Measurements from ENCODE around the gene FAM181B. TPM values are rescaled to one million over a fixed set of nuclear protein-coding genes. Genes with fewer than 3 reads are reported as not detected.

The FAM181B gene
- polyA plus RNA-seq, 4 donors, result 0.22 to 5.4 (median 0.49) TPM; not detected in 1

DNA sequence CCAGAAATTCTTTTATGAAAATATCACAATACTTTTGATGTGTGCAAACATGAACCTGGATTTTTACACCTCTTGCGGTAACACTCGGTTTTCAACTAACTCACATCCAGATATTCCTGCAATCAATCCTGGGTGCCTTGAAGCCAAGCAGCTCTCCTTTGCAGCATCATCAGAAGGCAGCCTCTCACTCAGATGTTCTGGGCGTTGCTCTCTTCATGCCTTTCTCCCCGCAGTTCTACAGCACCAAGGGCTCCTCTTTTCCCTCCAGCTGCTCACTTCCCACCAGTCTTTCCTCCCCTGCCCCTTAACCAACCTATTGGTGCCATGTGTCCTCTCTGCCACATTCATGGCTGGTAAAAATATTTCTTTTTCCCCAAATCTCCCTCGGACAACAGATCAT lies 2.9 kb downstream of the FAM181B start:
- Histone ChIP-seq H3K27me3 (ENCODE audit: control insufficient read depth in 3 of 3, insufficient read depth in 3 of 3, low read length in 3 of 3) (peaks cover 6 to 49% (median 18%) of the 10 kb centered on the region in 3 donors), H3K27ac (ENCODE audit: low read depth in 1 of 3, low read length in 2 of 3) (no peak overlapping the region), H3K36me3 (ENCODE audit: control insufficient read depth in 3 of 3, insufficient read depth in 2 of 3, low read depth in 1 of 3, low read length in 3 of 3) (no peaks in the 10 kb centered on the region), H3K4me3 (ENCODE audit: low read depth in 1 of 3, low read length in 3 of 3) (no peak overlapping the region), H3K9me3 (ENCODE audit: control insufficient read depth in 2 of 2, insufficient read depth in 1 of 2, low read depth in 1 of 2, low read length in 1 of 2) (no peaks in the 10 kb centered on the region), H3K4me1 (ENCODE audit: control insufficient read depth in 3 of 3, insufficient read depth in 2 of 3, low read depth in 1 of 3, low read length in 2 of 3) (peaks cover 3 to 4% (median 3%) of the 10 kb centered on the region in 3 donors)
- 35 to 45% (median 42%) methylated on average over 5 of the region's 5 CpGs for WGBS, 3 donors
- DNase-seq (no peak), FAIRE-seq (no peak)

DNA sequence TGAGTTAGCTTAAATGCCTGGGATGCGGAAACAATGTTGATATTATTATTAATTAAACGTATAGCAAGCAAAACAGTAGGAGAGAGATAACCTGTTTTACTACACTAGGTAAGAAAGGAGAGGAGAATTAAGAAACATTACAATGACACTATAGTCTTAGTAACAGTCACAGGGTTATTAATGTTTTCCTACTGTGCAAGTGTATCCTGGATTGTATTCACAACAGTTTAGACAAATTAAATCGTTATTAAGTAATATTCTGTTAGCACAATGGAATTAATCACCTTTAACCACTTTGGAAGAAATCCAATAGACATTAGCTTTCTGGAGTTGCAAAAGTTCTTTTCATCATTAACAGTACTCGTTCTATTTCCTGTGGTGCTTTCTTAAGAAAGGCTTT lies 3.4 kb downstream of the FAM181B start:
- H3K36me3 ChIP-seq (ENCODE audit: control insufficient read depth in 3 of 3, insufficient read depth in 2 of 3, low read depth in 1 of 3, low read length in 3 of 3), result no peaks in the 10 kb centered on the region
- DNase-seq (no peak), FAIRE-seq (no peak)
- no peak overlapping the region for H3K4me3 ChIP-seq (ENCODE audit: low read depth in 1 of 3, low read length in 3 of 3)
- peaks cover 6 to 49% (median 18%) of the 10 kb centered on the region in 3 donors for H3K27me3 ChIP-seq (ENCODE audit: control insufficient read depth in 3 of 3, insufficient read depth in 3 of 3, low read length in 3 of 3)
- peaks cover 3 to 4% (median 3%) of the 10 kb centered on the region in 3 donors for H3K4me1 ChIP-seq (ENCODE audit: control insufficient read depth in 3 of 3, insufficient read depth in 2 of 3, low read depth in 1 of 3, low read length in 2 of 3)
- WGBS, 3 donors, result 56 to 67% (median 62%) methylated on average over 4 of the region's 4 CpGs
- H3K27ac ChIP-seq (ENCODE audit: low read depth in 1 of 3, low read length in 2 of 3), result no peak overlapping the region
- no peaks in the 10 kb centered on the region for H3K9me3 ChIP-seq (ENCODE audit: control insufficient read depth in 2 of 2, insufficient read depth in 1 of 2, low read depth in 1 of 2, low read length in 1 of 2)

DNA sequence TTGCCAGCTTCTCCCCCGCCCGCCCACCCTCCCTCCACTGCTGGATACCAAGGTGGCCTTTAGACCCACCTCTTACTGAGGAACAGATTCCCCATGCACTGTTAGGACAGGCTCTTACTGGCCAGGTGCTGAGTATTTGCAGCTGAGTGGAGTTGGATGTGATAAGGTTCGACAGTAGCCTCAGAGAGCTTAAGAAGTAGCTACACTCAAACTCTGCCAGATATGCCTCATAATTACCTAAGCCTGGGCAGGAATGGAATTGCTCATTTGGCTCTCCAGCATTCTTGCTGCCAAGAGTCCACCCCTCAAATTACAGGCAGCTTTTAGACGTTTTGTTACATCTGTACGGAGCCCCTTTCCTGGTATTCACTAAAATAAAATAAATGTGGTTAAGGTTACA lies 9.6 kb downstream of the FAM181B start:
- H3K4me1 ChIP-seq (ENCODE audit: control insufficient read depth in 3 of 3, insufficient read depth in 2 of 3, low read depth in 1 of 3, low read length in 2 of 3), result no peaks in the 10 kb centered on the region
- no peaks in the 10 kb centered on the region for H3K36me3 ChIP-seq (ENCODE audit: control insufficient read depth in 3 of 3, insufficient read depth in 2 of 3, low read depth in 1 of 3, low read length in 3 of 3)
- peaks cover 0 to 3% (median 0%) of the 10 kb centered on the region in 3 donors for H3K27me3 ChIP-seq (ENCODE audit: control insufficient read depth in 3 of 3, insufficient read depth in 3 of 3, low read length in 3 of 3)
- H3K27ac ChIP-seq (ENCODE audit: low read depth in 1 of 3, low read length in 2 of 3), result no peak overlapping the region
- DNase-seq (no peak), FAIRE-seq (no peak)
- H3K9me3 ChIP-seq (ENCODE audit: control insufficient read depth in 2 of 2, insufficient read depth in 1 of 2, low read depth in 1 of 2, low read length in 1 of 2), result no peaks in the 10 kb centered on the region
- whole genome bisulfite sequencing, 3 donors, result 46 to 50% (median 47%) methylated on average over 5 of the region's 5 CpGs
- H3K4me3 ChIP-seq (ENCODE audit: low read depth in 1 of 3, low read length in 3 of 3), result no peak overlapping the region

- Histone ChIP-seq H3K4me1 (ENCODE audit: control insufficient read depth in 3 of 3, insufficient read depth in 2 of 3, low read depth in 1 of 3, low read length in 2 of 3) (no peaks in the 10 kb centered on the region), H3K27ac (ENCODE audit: low read depth in 1 of 3, low read length in 2 of 3) (no peak overlapping the region), H3K4me3 (ENCODE audit: low read depth in 1 of 3, low read length in 3 of 3) (no peak overlapping the region), H3K27me3 (ENCODE audit: control insufficient read depth in 3 of 3, insufficient read depth in 3 of 3, low read length in 3 of 3) (peaks cover 0 to 3% (median 0%) of the 10 kb centered on the region in 3 donors), H3K9me3 (ENCODE audit: control insufficient read depth in 2 of 2, insufficient read depth in 1 of 2, low read depth in 1 of 2, low read length in 1 of 2) (no peaks in the 10 kb centered on the region), H3K36me3 (ENCODE audit: control insufficient read depth in 3 of 3, insufficient read depth in 2 of 3, low read depth in 1 of 3, low read length in 3 of 3) (no peaks in the 10 kb centered on the region)
- FAIRE-seq (no peak), DNase-seq (no peak)
Observed at GRCh38 chr11:82722231-82722630, 11.4 kb downstream of the FAM181B start.

GRCh38 chr11:82720267-82721065 lies 13.2 kb downstream of the FAM181B start:
- 75 to 77% (median 76%) methylated on average over 15 of the region's 15 CpGs for WGBS, 3 donors
- Histone ChIP-seq H3K4me3 (ENCODE audit: low read depth in 1 of 3, low read length in 3 of 3) (no peak overlapping the region), H3K36me3 (ENCODE audit: control insufficient read depth in 3 of 3, insufficient read depth in 2 of 3, low read depth in 1 of 3, low read length in 3 of 3) (no peaks in the 10 kb centered on the region), H3K27me3 (ENCODE audit: control insufficient read depth in 3 of 3, insufficient read depth in 3 of 3, low read length in 3 of 3) (peaks cover 0 to 3% (median 0%) of the 10 kb centered on the region in 3 donors), H3K9me3 (ENCODE audit: control insufficient read depth in 2 of 2, insufficient read depth in 1 of 2, low read depth in 1 of 2, low read length in 1 of 2) (no peaks in the 10 kb centered on the region), H3K4me1 (ENCODE audit: control insufficient read depth in 3 of 3, insufficient read depth in 2 of 3, low read depth in 1 of 3, low read length in 2 of 3) (no peaks in the 10 kb centered on the region), H3K27ac (ENCODE audit: low read depth in 1 of 3, low read length in 2 of 3) (no peak overlapping the region)
- DNase-seq (no peak), FAIRE-seq (no peak)

- FAIRE-seq (no peak), DNase-seq (no peak)
- H3K9me3 ChIP-seq (ENCODE audit: control insufficient read depth in 2 of 2, insufficient read depth in 1 of 2, low read depth in 1 of 2, low read length in 1 of 2), result no peaks in the 10 kb centered on the region
- H3K27me3 ChIP-seq (ENCODE audit: control insufficient read depth in 3 of 3, insufficient read depth in 3 of 3, low read length in 3 of 3), result peaks cover 0 to 3% (median 0%) of the 10 kb centered on the region in 3 donors
- no peak overlapping the region for H3K4me3 ChIP-seq (ENCODE audit: low read depth in 1 of 3, low read length in 3 of 3)
- no peak overlapping the region for H3K27ac ChIP-seq (ENCODE audit: low read depth in 1 of 3, low read length in 2 of 3)
- no peaks in the 10 kb centered on the region for H3K36me3 ChIP-seq (ENCODE audit: control insufficient read depth in 3 of 3, insufficient read depth in 2 of 3, low read depth in 1 of 3, low read length in 3 of 3)
- H3K4me1 ChIP-seq (ENCODE audit: control insufficient read depth in 3 of 3, insufficient read depth in 2 of 3, low read depth in 1 of 3, low read length in 2 of 3), result no peaks in the 10 kb centered on the region
- 65 to 81% (median 79%) methylated on average over 5 of the region's 5 CpGs for WGBS, 3 donors
Observed at GRCh38 chr11:82719361-82720105, 14.1 kb downstream of the FAM181B start.

GRCh38 chr11:82718821-82719220 lies 14.8 kb downstream of the FAM181B start:
- no peak overlapping the region for H3K4me3 ChIP-seq (ENCODE audit: low read depth in 1 of 3, low read length in 3 of 3)
- 42 to 64% (median 43%) methylated on average over 3 of the region's 3 CpGs for WGBS, 3 donors
- H3K9me3 ChIP-seq (ENCODE audit: control insufficient read depth in 2 of 2, insufficient read depth in 1 of 2, low read depth in 1 of 2, low read length in 1 of 2), result no peaks in the 10 kb centered on the region
- no peak for DNase-seq
- H3K27ac ChIP-seq (ENCODE audit: low read depth in 1 of 3, low read length in 2 of 3), result no peak overlapping the region
- H3K27me3 ChIP-seq (ENCODE audit: control insufficient read depth in 3 of 3, insufficient read depth in 3 of 3, low read length in 3 of 3), result peaks cover 0 to 6% (median 0%) of the 10 kb centered on the region in 3 donors
- no peak for FAIRE-seq
- no peaks in the 10 kb centered on the region for H3K4me1 ChIP-seq (ENCODE audit: control insufficient read depth in 3 of 3, insufficient read depth in 2 of 3, low read depth in 1 of 3, low read length in 2 of 3)
- no peaks in the 10 kb centered on the region for H3K36me3 ChIP-seq (ENCODE audit: control insufficient read depth in 3 of 3, insufficient read depth in 2 of 3, low read depth in 1 of 3, low read length in 3 of 3)

DNA sequence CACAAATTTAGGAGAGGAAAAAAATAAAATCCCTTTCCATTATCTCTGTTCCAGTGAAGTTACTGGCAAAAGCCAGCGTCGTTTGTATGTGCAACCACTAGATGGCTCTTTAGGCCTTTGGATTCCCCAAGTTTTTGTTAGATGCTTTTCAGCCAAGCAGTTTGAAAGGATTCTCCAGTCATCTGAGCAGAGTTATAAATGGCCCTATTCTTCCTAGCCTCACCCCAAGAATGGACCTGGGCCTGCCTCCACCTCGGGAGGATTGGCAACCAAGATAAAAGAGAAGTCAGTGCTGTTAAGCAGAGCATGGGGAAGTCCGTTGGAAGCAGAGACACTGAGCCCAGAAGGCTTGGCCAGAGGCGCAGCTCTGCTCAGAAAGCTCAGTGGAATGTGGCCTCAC lies 15.4 kb downstream of the FAM181B start:
- FAIRE-seq (no peak), DNase-seq (peak; percentile 35 to 44)
- no peaks in the 10 kb centered on the region for H3K9me3 ChIP-seq (ENCODE audit: control insufficient read depth in 2 of 2, insufficient read depth in 1 of 2, low read depth in 1 of 2, low read length in 1 of 2)
- peaks cover 0 to 6% (median 0%) of the 10 kb centered on the region in 3 donors for H3K27me3 ChIP-seq (ENCODE audit: control insufficient read depth in 3 of 3, insufficient read depth in 3 of 3, low read length in 3 of 3)
- WGBS, 3 donors, result 22 to 27% (median 26%) methylated on average over 5 of the region's 5 CpGs
- H3K4me3 ChIP-seq (ENCODE audit: low read depth in 1 of 3, low read length in 3 of 3), result no peak overlapping the region
- no peak overlapping the region for H3K27ac ChIP-seq (ENCODE audit: low read depth in 1 of 3, low read length in 2 of 3)
- no peaks in the 10 kb centered on the region for H3K36me3 ChIP-seq (ENCODE audit: control insufficient read depth in 3 of 3, insufficient read depth in 2 of 3, low read depth in 1 of 3, low read length in 3 of 3)
- H3K4me1 ChIP-seq (ENCODE audit: control insufficient read depth in 3 of 3, insufficient read depth in 2 of 3, low read depth in 1 of 3, low read length in 2 of 3), result no peaks in the 10 kb centered on the region
